Endothelial cell of umbilical vein (primary cell): ENCODE results near the gene SLC35B4. TPM values are rescaled to one million over a fixed set of nuclear protein-coding genes. Genes with fewer than 3 reads are reported as not detected.

Source experiments
- BruUV-seq: library from RNA; stranded (reverse); fragments of 400-500 nt; replicated peaks from 2 replicates; lab custom pipeline; 2021; lab: Mats Ljungman, UMichigan
- CTCF ChIA-PET: fragments of 300-600, 350-600 bp; sonication (Branson Sonifier 250); formaldehyde crosslinking; loops from one replicate; lab custom pipeline; 2021; ENCODE audit warnings: antibody characterized with exemption, inconsistent platforms; lab: Charles Lee
- POLR2A ChIA-PET: fragments of 300-600, 350-600 bp; sonication (Branson Sonifier 250); formaldehyde crosslinking; loops from one replicate; lab custom pipeline; 2021; ENCODE audit warnings: antibody characterized with exemption, inconsistent platforms; lab: Charles Lee
- DNase-seq: peaks from one replicate; pipeline ENCODE4 v3.0.0-alpha.2; 2011; ENCODE audit warnings: low read depth, low spot score
- FAIRE-seq: peaks from 2 replicates; lab custom pipeline; 2011; peaks lifted over from hg19 to GRCh38; lab: Jason Lieb, UNC
- H2AFZ ChIP-seq: 2 replicates; pipeline ENCODE4 v1.6.0; 2012; ENCODE audit warnings: low read depth, low read length, control low read depth, inconsistent platforms
- H3K27ac ChIP-seq: 2 replicates; pipeline ENCODE4 v1.5.1; 2011; ENCODE audit warnings: low read depth, mild to moderate bottlenecking, control low read depth, low read length, moderate library complexity; ENCODE audit not compliant: insufficient read depth
- H3K27me3 ChIP-seq, 2 experiments: 2 replicates each; pipeline versions ENCODE4 v1.6.0 to v1.6.1; 2011; ENCODE audit warnings: low read length in 2 of 2, mixed read lengths in 1 of 2; ENCODE audit not compliant: control insufficient read depth in 2 of 2, insufficient read depth in 2 of 2
- H3K36me3 ChIP-seq, 2 experiments: 2 replicates in 1 of 2; 3 replicates in 1 of 2; pipeline ENCODE4 v1.5.1; 2011; ENCODE audit warnings: low read length in 2 of 2, mild to moderate bottlenecking in 1 of 2, moderate library complexity in 1 of 2; ENCODE audit not compliant: control insufficient read depth in 2 of 2, insufficient read depth in 2 of 2; ENCODE audit errors: extremely low read depth in 1 of 2
- H3K4me1 ChIP-seq: 3 replicates; pipeline ENCODE4 v1.5.1; 2011; ENCODE audit warnings: mild to moderate bottlenecking, low read length; ENCODE audit not compliant: control insufficient read depth, insufficient read depth; ENCODE audit errors: extremely low read depth
- H3K4me2 ChIP-seq: 2 replicates; pipeline ENCODE4 v1.6.1; 2011; ENCODE audit warnings: low read length, control low read depth, mixed read lengths; ENCODE audit not compliant: insufficient read depth
- H3K4me3 ChIP-seq, 3 experiments: fragments of 200-600 bp in 1 of 3; sonication (generic), shearing (Covaris generic) in 1 of 3; replicated peaks in 1 of 3; 2 replicates each; pipeline ENCODE4 v1.5.1; 2011 to 2016; ENCODE audit warnings: control low read depth in 3 of 3, low read length in 3 of 3, mild to moderate bottlenecking in 2 of 3, inconsistent platforms in 1 of 3, low read depth in 1 of 3, moderate library complexity in 1 of 3; ENCODE audit not compliant: insufficient read depth in 1 of 3
- H3K79me2 ChIP-seq: 2 replicates; pipeline ENCODE4 v1.6.0; 2012; ENCODE audit warnings: low read length, inconsistent platforms; ENCODE audit not compliant: control insufficient read depth, insufficient read depth
- H3K9ac ChIP-seq: replicated peaks from 2 replicates; pipeline ENCODE3; 2011; ENCODE audit warnings: low read length, control low read depth; ENCODE audit not compliant: insufficient read depth; ENCODE audit errors: extremely low read depth
- H3K9me1 ChIP-seq: replicated peaks from 3 replicates; pipeline ENCODE4 v1.6.0; 2011; ENCODE audit warnings: mild to moderate bottlenecking, low read length; ENCODE audit not compliant: control insufficient read depth, insufficient read depth; ENCODE audit errors: extremely low read depth
- H3K9me3 ChIP-seq: replicated peaks from 2 replicates; pipeline ENCODE4 v1.5.1; 2012; ENCODE audit warnings: low read length, inconsistent platforms; ENCODE audit not compliant: control insufficient read depth, insufficient read depth
- H4K20me1 ChIP-seq: replicated peaks from 2 replicates; pipeline ENCODE3; 2011; ENCODE audit warnings: mild to moderate bottlenecking, low read length; ENCODE audit not compliant: control insufficient read depth, insufficient read depth; ENCODE audit errors: extremely low read depth
- EZH2 ChIP-seq: IDR thresholded peaks from 2 replicates; pipeline ENCODE4 v1.6.1; 2012; ENCODE audit warnings: borderline replicate concordance, low read depth, mild to moderate bottlenecking, moderate library complexity, low read length, inconsistent platforms; ENCODE audit not compliant: severe bottlenecking
- FOS ChIP-seq: IDR thresholded peaks from 2 replicates; pipeline ENCODE4 v1.6.1; 2011; ENCODE audit warnings: mild to moderate bottlenecking, low read length, moderate library complexity, borderline replicate concordance; ENCODE audit not compliant: insufficient read depth
- GATA2 ChIP-seq: IDR thresholded peaks from 2 replicates; pipeline ENCODE4 v1.7.0; 2011; ENCODE audit warnings: low read depth, mild to moderate bottlenecking, moderate library complexity, mixed read lengths, low read length; ENCODE audit not compliant: insufficient read length, insufficient read depth
- JUN ChIP-seq: IDR thresholded peaks from 2 replicates; pipeline ENCODE4 v1.6.1; 2011; ENCODE audit warnings: borderline replicate concordance, low read depth; ENCODE audit not compliant: insufficient read length, insufficient read depth
- MAX ChIP-seq: IDR thresholded peaks from 2 replicates; pipeline ENCODE4 v1.6.1; 2011; ENCODE audit not compliant: insufficient read depth, insufficient read length
- MYC ChIP-seq: IDR thresholded peaks from one replicate; pipeline ENCODE4 v1.6.1; 2011; ENCODE audit warnings: mild to moderate bottlenecking, low read depth, low read length
- POLR2A ChIP-seq: IDR thresholded peaks from 2 replicates; pipeline ENCODE4 v1.6.1; 2012; ENCODE audit warnings: low read depth, mild to moderate bottlenecking, control low read depth, low read length
- POLR2AphosphoS5 ChIP-seq: IDR thresholded peaks from 2 replicates; pipeline ENCODE4 v1.6.1; 2012; ENCODE audit warnings: low read depth, mild to moderate bottlenecking, control low read depth, low read length, moderate library complexity; ENCODE audit not compliant: insufficient read depth
- dilution Hi-C: fragments of 300-500 bp; cut with MboI; formaldehyde crosslinking; loops from one replicate; pipeline ENCODE4 v1.15.0; 2019; ENCODE audit warnings: low sequenced_read_pairs; ENCODE audit not compliant: extremely low pct_ligation_motif_present
- intact Hi-C: fragments of 100-400 bp; cut with micrococcal nuclease; formaldehyde crosslinking; loops from one replicate; pipeline ENCODE4 v1.10.0; 2022
- polyA plus RNA-seq, 4 experiments: library from polyadenylated mRNA; depleted of rRNA in 3 of 4; stranded (reverse) in 3 of 4; unstranded in 1 of 4; fragments of >200 nt; gene quantifications; 2 replicates each; pipeline versions ENCODE4 v1.2.1 to v1.2.3, GENCODE V29; 2011 to 2012; ENCODE audit warnings: missing spikeins in 1 of 4
- total RNA-seq: library from RNA; stranded (reverse); gene quantifications from 2 replicates; pipeline ENCODE4 v1.2.3, GENCODE V29; 2021

Gene SLC35B4
- total and polyA plus RNA-seq, 2 donors (not counting 3 experiments of a cell fraction or from before 2014, with no cell fraction given), result 17.5 to 20.2 TPM

DNA sequence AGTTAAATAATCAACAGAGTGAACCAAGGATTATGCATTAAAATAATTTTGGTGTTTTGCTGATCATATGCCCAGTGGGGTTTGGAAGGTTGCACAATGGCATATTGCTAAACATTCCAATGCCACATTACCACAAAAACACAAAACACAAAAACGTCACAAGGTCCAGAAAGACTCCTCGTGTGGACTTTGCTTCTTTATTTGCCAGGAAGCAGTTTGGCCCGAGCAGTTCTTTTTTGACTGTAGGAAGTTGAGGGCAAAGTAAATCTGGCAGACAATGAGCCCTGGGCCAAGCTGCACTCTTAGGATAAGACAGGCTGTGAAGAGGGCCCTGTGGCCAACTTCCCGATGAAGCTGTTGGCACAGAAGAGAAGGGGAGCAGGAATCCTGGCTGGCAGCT lies 39.2 kb upstream of the SLC35B4 start:
- DNase-seq (peak; percentile 21), FAIRE-seq (no peak)
- BruUV-seq, result no TSS peak
- no peak overlapping the region for H3K27ac ChIP-seq
- no peaks in the 10 kb centered on the region for H3K4me1 ChIP-seq
- dilution Hi-C loops, result no loop called here
- intact Hi-C loops, result loop anchor here (5.0 to 10.0 kb wide), 2 partner anchors 39 to 211 kb away; partner anchors contain the start of gene SLC35B4
- H3K9ac ChIP-seq, result no peak overlapping the region
- no peak overlapping the region for H3K4me3 ChIP-seq
- POLR2A ChIA-PET, result no interaction called here
- CTCF ChIA-PET, result no interaction called here
- H3K4me2 ChIP-seq, result no peak overlapping the region
- TF ChIP-seq FOS (no peak), POLR2AphosphoS5 (no peak), MAX (no peak), JUN (no peak), GATA2 (no peak), MYC (no peak), EZH2 (no peak)
- H2AFZ ChIP-seq, result no peak overlapping the region
- H3K79me2 ChIP-seq, result no peaks in the 10 kb centered on the region
- H3K9me1 ChIP-seq, result no peaks in the 10 kb centered on the region
- H3K36me3 ChIP-seq, result no peaks in the 10 kb centered on the region
- no peaks in the 10 kb centered on the region for H3K9me3 ChIP-seq
- peaks cover 4 to 8% of the 10 kb centered on the region in 2 experiments for H3K27me3 ChIP-seq
- no peaks in the 10 kb centered on the region for H4K20me1 ChIP-seq

DNA sequence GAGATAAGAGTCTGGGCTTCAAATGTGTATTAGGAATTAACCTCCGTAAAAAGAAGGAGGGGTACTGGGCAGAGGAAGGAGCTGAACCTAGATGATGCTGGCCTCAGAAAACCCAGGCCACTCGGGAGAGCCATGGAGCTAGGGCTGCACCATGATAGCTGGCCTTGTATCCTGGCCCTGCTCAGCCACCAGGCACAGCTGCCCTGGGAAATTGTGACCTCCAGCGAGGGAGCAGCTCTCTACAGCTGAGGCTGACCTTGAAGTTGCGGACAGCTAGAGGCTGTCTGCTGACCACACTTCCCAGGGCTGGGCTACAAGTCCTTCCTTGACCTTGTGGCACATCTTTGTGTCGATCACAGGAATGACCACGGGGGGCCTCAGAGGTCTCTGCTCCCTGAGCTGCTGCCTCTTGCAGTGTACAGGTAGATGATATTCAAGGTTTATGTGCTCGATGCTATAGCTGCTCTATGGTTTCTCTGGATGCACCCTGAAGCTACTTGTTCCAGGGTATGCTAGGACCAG lies 38.3 kb upstream of the SLC35B4 start:
- intact Hi-C loops, result loop anchor here (5.0 to 10.0 kb wide), 2 partner anchors 38 to 210 kb away; partner anchors contain the start of gene SLC35B4
- Histone ChIP-seq H3K4me1 (no peaks in the 10 kb centered on the region), H3K79me2 (no peaks in the 10 kb centered on the region), H3K4me3 (no peak overlapping the region), H3K36me3 (no peaks in the 10 kb centered on the region), H3K9ac (no peak overlapping the region), H3K9me1 (no peaks in the 10 kb centered on the region), H3K4me2 (no peak overlapping the region), H3K27ac (no peak overlapping the region), H4K20me1 (no peaks in the 10 kb centered on the region), H3K27me3 (peaks cover 2 to 9% of the 10 kb centered on the region in 2 experiments), H3K9me3 (no peaks in the 10 kb centered on the region), H2AFZ (no peak overlapping the region)
- no peak for DNase-seq
- no TSS peak for BruUV-seq
- TF ChIP-seq POLR2A (no peak), MYC (no peak)
- dilution Hi-C loops, result no loop called here
- CTCF ChIA-PET, result interaction anchor here (1.1 kb wide), 1 partner anchor 66 kb away, joined by 3 read pairs; no protein-coding TSS in a partner anchor
- POLR2A ChIA-PET, result no interaction called here
- FAIRE-seq, result no peak
